T47D (cell line): ENCODE data around the gene BEND3.
"Not testable (repeated sequence)": the region's sequence is repeated elsewhere in the genome, so short reads cannot be mapped to it uniquely, and the experiment has no call there.

Source experiments
- DNase-seq, 2 experiments: peaks; one replicate each; pipeline versions ENCODE4 v3.0.0 to v3.0.0-alpha.2; 2011 to 2012; ENCODE audit warnings: low read depth in 1 of 2, low spot score in 1 of 2
- JUND ChIP-seq: IDR thresholded peaks from 2 replicates; pipeline ENCODE4 v1.6.1; 2012; ENCODE audit warnings: low read depth
- in situ Hi-C: cut with HindIII; loops from 2 replicates; pipeline ENCODE4 v1.10.0; 2016; ENCODE audit warnings: low sequenced_read_pairs, low pct_unique_long_range_greater_than_20kb

Gene BEND3

DNA sequence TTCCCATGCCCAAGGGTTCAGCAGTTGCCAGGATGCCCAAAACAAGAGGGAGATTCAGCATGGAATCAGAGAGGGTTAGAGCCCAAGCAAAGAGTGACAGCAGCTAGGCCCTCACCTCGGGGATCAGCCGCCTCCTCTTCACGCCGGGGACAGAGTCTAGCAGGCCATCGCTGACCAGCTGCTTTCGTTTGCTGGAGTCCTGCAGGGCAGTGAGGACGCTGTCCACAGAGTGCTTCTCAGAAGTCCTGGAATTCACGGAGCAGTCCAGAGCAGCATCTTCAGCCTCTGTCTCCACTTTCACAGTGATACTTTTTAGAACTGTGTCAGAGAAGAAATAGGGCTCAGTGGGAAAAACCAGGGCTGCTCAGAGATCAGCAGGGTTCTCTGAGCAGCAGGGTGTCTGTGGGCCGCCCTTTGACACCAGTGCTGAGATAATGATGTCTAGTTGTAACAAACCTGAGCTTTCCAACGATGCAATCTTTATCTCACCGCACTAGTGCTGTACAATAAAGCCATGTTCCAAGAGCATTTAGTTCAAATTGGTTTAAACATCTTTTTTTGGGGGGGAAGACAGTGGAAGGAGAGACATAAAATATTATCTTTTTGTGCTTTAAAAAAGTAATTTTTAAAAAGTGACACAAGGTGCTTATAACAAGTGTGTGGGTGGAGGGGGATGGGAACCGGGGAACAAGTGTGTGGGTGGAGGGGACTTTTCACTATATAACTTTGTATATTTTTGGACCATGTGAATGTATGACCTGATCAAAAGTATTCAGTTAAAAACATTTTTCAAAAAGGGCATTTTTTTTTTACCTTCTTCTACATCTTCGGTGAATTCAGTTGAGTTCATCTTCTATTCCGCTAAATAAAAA, 16.6 kb downstream of the BEND3 start:
- in situ Hi-C loops, result no loop called here
- no peak for TF ChIP-seq JUND
- no peak for DNase-seq

DNA sequence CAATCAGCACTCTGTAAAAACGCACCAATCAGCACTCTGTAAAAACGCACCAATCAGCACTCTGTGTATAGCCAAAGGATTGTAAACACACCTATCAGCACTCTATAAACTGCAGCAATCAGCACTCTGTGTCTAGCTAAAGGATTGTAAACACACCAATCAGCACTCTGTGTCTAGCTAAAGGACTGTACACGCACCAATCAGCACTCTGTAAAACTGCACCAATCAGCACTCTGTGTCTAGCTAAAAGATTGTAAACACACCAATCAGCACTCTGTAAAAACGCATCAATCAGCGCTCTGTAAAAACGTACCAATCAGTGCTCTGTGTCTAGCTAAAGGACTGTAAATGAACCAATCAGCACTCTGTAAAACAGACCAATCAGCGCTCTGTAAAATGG, 30.9 kb downstream of the BEND3 start:
- DNase-seq, in situ Hi-C loops: not testable (repeated sequence)

DNA sequence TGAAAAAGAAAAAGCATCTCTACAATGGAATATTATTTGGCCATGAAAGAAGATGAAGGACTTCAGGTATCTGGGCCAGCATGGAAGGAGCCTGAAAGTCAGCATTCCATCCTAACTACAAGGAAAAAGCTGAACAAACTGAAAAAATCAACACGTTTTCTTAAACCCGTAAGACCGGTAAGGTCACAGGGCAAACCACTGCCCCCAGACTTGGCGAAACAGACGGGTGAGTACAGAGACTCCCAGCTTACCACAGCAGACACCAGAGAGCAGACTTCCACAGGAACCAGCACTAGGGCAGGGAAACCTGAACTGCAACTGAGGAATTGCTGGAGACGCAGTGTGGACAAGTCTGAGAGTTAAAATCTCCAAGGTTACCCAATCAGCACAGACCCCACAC, 31.4 kb downstream of the BEND3 start:
- peak in 1 of 2 experiments; percentile 12 for DNase-seq
- TF ChIP-seq JUND, result no peak
- in situ Hi-C loops, result no loop called here

DNA sequence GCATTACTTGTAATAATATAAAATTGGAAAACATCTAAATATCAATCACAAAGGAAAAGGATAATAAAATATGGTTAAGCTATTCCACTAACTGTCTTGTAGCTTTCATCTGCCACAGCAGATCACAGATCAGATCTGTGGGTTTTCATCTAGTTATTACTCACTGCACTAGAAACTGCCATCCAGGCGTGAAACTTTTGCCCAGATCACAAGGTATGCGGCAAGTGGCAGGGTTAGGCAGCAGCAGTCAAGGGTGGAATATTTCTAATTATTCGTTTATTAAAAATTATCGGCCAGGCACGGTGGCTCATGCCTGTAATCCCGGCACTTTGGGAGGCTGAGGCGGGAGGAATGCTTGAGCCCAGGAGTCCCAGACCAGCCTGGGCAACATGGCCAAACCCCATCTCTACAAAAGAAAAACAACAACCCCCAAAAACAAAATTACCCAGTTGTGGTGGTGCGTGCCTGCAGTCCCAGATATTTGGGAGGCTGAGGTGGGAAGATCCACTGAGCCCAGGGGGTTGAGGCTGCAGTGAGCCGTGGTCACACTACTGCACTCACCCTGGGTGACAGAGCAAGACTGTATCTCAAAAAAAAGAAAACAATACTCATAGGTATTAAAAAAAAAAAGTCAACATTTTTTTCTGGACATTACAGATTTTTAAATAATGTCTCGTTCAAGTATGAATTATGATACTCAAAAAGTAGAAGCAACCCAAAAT, 32.1 kb downstream of the BEND3 start:
- no peak for TF ChIP-seq JUND
- no peak for DNase-seq
- in situ Hi-C loops, result no loop called here

DNA sequence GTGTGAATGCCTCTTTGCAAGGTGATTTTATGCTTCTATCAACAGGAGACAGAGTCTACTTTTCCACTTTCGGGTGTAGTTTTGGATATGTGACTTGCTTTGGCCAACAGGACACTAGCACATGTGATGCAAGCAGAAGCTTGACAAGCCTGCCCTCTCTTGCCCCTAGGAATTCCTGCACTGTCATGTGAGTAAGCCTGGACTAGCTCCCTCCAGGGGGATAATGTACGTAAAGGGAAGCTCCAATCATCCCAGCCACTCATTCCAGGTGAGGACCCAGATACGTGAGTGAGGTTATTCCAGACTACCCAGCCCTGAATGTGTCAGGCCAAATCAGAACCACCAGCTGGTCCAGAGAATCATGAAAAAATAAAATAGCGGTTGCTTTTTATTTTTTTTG, 33.3 kb downstream of the BEND3 start:
- in situ Hi-C loops, result no loop called here
- no peak for DNase-seq
- no peak for TF ChIP-seq JUND

DNA sequence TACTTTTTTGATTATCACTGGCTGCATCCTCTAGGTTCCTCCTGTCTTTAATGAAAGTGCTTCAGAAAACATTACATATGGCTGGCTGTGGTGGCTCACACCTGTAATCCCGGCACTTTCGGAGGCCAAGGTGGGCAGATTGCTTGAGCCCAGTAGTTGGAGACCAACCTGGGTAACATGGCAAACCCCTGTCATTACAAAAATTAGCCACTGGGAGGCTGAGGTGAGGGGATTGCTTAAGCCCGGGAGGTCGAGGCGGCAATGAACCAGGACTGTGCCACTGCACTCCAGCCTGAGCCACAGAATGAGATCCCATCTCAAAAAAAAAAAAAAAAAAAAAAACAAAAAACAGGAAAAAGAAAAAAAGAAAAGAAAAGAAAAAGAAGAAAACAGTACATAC, 35.3 kb downstream of the BEND3 start:
- in situ Hi-C loops, result no loop called here
- TF ChIP-seq JUND, result no peak
- no peak for DNase-seq

DNA sequence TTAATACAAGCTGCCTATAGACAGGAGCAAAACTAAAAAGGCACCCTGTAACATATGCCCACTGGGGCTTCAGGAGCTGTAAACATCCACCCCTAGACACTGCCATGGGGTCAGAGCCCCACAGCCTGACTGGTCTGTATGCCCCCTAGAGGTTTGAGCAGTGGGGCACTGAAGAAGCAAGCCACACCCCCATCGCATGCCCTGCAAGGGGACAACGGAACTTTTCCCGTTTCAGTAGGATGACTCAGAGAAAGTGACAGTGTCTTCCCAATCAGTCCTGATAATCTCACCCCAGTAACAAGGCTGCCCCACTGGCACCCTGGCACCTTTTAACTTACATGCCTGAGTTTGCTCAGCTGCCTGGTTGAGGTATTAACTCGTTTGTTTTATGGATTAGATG, 35.9 kb downstream of the BEND3 start:
- in situ Hi-C loops, result no loop called here
- no peak for TF ChIP-seq JUND

DNA sequence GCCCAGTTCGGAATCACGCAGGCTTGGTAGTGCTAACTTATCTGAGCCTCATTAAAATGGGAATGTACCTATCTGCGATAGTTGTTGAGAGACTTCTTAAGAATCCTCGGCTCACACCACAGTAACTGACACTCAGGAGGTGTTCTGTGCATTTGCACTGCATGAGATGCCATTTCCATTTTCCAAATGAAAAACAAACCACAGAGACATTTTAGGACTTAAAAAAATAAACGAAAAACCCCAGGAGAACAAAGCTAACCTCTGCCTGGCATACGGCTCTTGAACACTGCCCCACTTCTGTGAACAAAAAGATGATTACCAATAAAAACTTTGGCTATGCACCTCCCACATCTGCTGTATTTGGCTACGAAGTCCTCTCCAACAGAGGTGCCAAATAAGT, 37.6 kb downstream of the BEND3 start:
- in situ Hi-C loops, result no loop called here
- no peak for DNase-seq
- TF ChIP-seq JUND, result no peak

More for the DNA sequence above, 35.9 kb downstream of the BEND3 start:
- no peak for DNase-seq

DNA sequence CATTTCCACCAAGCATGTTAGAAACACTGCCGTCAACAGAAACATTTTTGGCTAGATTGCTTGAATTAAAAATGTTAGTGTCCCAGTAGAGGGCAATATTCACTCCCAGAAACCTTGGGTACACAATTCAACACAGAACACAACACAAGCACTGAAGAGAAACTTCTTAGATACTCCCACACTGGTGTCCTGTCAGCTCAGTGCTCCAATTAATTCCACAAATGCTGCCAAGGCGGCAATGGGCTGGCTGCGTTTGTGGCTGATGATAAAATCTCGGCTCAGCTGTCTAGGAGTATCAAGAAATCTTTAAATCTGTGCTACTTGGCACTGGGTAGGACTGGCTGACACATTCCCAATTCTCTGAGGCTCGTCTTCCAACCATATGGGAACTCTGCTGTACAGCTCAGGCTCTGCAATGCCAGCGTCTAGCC, 39.3 kb downstream of the BEND3 start:
- no peak for TF ChIP-seq JUND
- in situ Hi-C loops, result no loop called here
- DNase-seq, result peak; percentile 11 to 70

DNA sequence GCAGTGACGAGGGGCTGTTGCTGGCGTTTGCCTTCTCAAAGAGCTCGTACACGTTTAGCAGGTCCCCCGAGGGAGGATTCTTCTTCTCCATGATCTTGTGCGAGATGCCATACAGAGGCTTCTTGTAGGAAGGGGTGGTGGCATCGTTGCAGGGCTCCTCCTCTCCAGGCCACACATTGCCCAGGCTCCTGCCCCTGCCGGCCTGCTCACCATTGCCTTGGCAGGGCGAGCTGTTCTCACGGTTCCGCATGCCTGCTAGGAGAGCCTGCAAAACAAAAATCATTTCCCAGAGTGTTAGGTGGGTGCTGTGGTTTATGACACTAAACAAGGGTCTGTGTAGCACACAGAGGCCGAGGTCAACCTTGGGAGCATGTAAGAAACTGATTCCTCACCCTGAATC, 44.6 kb downstream of the BEND3 start:
- TF ChIP-seq JUND, result no peak
- DNase-seq, result no peak
- in situ Hi-C loops, result no loop called here

DNA sequence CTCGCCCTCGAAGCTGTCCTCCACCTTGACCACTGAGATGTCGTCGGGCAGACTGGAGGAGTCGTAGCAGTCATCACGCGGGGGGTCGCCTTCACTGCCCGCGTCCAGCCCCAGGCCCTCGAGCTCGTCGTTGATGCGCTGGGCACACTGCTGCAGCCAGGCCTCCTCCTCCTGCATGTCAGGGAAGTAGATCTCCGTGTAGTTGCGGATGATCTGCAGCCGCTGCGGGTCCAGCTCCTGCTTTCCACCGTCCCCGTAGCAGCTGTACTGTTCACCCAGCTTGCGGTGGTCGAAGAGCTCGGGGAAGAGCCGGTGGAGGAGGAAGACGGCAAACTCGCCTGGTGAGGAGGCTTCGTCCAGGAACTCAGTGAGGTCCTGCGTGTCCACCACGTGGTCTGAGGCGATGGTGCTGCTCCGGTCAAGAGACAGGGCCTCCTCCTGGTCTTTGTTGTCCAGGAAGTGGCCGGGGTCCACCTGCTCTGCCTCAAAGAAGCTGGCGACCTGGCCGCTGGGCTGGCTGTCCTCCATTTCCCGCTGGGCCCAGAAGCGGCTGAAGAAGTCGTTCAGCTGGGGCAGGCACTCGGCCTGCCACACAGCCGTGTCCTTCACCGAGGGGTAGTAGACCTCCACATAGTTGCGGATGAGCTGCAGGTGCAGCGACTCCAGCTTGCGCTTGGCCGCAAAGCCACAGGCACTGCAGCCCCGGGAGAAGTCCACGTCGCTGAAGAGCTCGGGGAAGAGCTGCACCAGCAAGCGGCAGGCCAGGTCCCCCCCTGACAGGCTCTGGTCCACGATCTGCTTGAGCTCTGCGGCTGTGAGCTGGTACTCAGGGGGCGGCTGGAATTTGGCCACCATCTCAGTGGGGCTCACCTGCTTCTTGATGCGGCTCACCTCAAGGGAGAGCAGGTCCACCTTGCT, 45.4 kb downstream of the BEND3 start:
- TF ChIP-seq JUND, result no peak
- no peak for DNase-seq
- in situ Hi-C loops, result no loop called here
